Liver (tissue), 9 donors: ENCODE results near the gene ZSWIM8. TPM values are rescaled to one million over a fixed set of nuclear protein-coding genes. Genes with fewer than 3 reads are reported as not detected.

Source experiments
- DNase-seq: peaks from one replicate; pipeline ENCODE4 v3.0.0-alpha.2; 2017; ENCODE audit warnings: low spot score
- H3K27ac ChIP-seq, 2 donors: one replicate each; pipeline ENCODE4 v1.7.0; 2013; ENCODE audit warnings: inconsistent platforms in 2 of 2, low read length in 2 of 2, control low read depth in 1 of 2, low read depth in 1 of 2, mild to moderate bottlenecking in 1 of 2
- H3K27me3 ChIP-seq, 4 donors: one replicate each; pipeline versions ENCODE4 v1.6.1 to v1.7.0; 2013; ENCODE audit warnings: low read length in 3 of 4, inconsistent platforms in 1 of 4, mild to moderate bottlenecking in 1 of 4, moderate library complexity in 1 of 4; ENCODE audit not compliant: control insufficient read depth in 4 of 4, insufficient read depth in 4 of 4
- H3K36me3 ChIP-seq, 4 donors: one replicate each; pipeline versions ENCODE4 v1.6.1 to v1.7.0; 2013; ENCODE audit warnings: low read length in 3 of 4, mild to moderate bottlenecking in 3 of 4, low read depth in 1 of 4, moderate library complexity in 1 of 4; ENCODE audit not compliant: control insufficient read depth in 4 of 4, insufficient read depth in 3 of 4
- H3K4me1 ChIP-seq, 4 donors: one replicate each; pipeline versions ENCODE4 v1.6.1 to v1.7.0; 2013; ENCODE audit warnings: low read length in 3 of 4, mild to moderate bottlenecking in 3 of 4, moderate library complexity in 1 of 4; ENCODE audit not compliant: control insufficient read depth in 4 of 4, insufficient read depth in 4 of 4
- H3K4me3 ChIP-seq, 3 donors: one replicate each; pipeline versions ENCODE4 v1.6.1 to v1.7.0; 2013; ENCODE audit warnings: low read length in 3 of 3, control low read depth in 1 of 3, low read depth in 1 of 3, mild to moderate bottlenecking in 1 of 3
- H3K9ac ChIP-seq, 2 donors: one replicate each; pipeline ENCODE4 v1.7.0; 2013; ENCODE audit warnings: low read length in 2 of 2, mild to moderate bottlenecking in 2 of 2, moderate library complexity in 2 of 2, control low read depth in 1 of 2, low read depth in 1 of 2
- H3K9me3 ChIP-seq, 4 donors: one replicate each; pipeline versions ENCODE4 v1.6.1 to v1.7.0; 2013; ENCODE audit warnings: low read length in 3 of 4; ENCODE audit not compliant: control insufficient read depth in 4 of 4
- EGR1 ChIP-seq, 2 donors: IDR thresholded peaks; 2 replicates each; pipeline ENCODE4 v1.6.1; 2016 to 2018; ENCODE audit warnings: antibody characterized with exemption in 2 of 2, low read depth in 2 of 2
- FOXA1 ChIP-seq: IDR thresholded peaks from 2 replicates; pipeline ENCODE4 v1.6.1; 2016; ENCODE audit warnings: antibody characterized with exemption
- FOXA2 ChIP-seq: IDR thresholded peaks from 2 replicates; pipeline ENCODE4 v1.6.1; 2016; ENCODE audit warnings: antibody characterized with exemption
- GABPA ChIP-seq, 2 donors: IDR thresholded peaks in 1 of 2; conservative IDR thresholded peaks in 1 of 2; 2 replicates each; pipeline ENCODE4 v1.6.1; 2016; ENCODE audit warnings: antibody characterized with exemption in 2 of 2, mild to moderate bottlenecking in 1 of 2, moderate library complexity in 1 of 2
- HNF4A ChIP-seq, 2 donors: conservative IDR thresholded peaks; 2 replicates each; pipeline ENCODE4 v1.6.1; 2016; ENCODE audit warnings: antibody characterized with exemption in 2 of 2, mild to moderate bottlenecking in 2 of 2
- HNF4G ChIP-seq: IDR thresholded peaks from 2 replicates; pipeline ENCODE4 v1.6.1; 2016; ENCODE audit warnings: antibody characterized with exemption
- JUND ChIP-seq, 2 donors: IDR thresholded peaks; 2 replicates each; pipeline ENCODE4 v1.6.1; 2016; ENCODE audit warnings: antibody characterized with exemption in 2 of 2
- NR2F2 ChIP-seq: IDR thresholded peaks from 2 replicates; pipeline ENCODE4 v1.6.1; 2016; ENCODE audit warnings: antibody characterized with exemption
- RAD21 ChIP-seq, 2 donors: IDR thresholded peaks; 2 replicates each; pipeline ENCODE4 v1.6.1; 2016; ENCODE audit warnings: antibody characterized with exemption in 2 of 2, mild to moderate bottlenecking in 2 of 2
- RXRA ChIP-seq, 2 donors: IDR thresholded peaks; 2 replicates each; pipeline ENCODE4 v1.6.1; 2017 to 2018; ENCODE audit warnings: antibody characterized with exemption in 2 of 2, mild to moderate bottlenecking in 1 of 2
- SP1 ChIP-seq: IDR thresholded peaks from 2 replicates; pipeline ENCODE4 v1.6.1; 2018; ENCODE audit warnings: antibody characterized with exemption, mild to moderate bottlenecking
- TAF1 ChIP-seq: conservative IDR thresholded peaks from 2 replicates; pipeline ENCODE4 v1.6.1; 2016; ENCODE audit warnings: antibody characterized with exemption, mild to moderate bottlenecking
- YY1 ChIP-seq: IDR thresholded peaks from 2 replicates; pipeline ENCODE4 v1.6.1; 2016; ENCODE audit warnings: antibody characterized with exemption, mild to moderate bottlenecking
- WGBS: extraction: QIAGEN DNeasy Blood & Tissue Kit; methylation state at CpG from one replicate; pipeline ENCODE4 v1.1.7; 2013; 5-methylcytosine and 5-hydroxymethylcytosine counted together
- polyA plus RNA-seq, 2 donors: library from polyadenylated mRNA; stranded (reverse) in 1 of 2; unstranded in 1 of 2; fragments of 200-250 nt in 1 of 2; fragments of >200 nt in 1 of 2; fragmentation: Nextera tagmentation in 1 of 2; extraction: Ambion mirVana in 1 of 2; gene quantifications; one replicate each; pipeline versions ENCODE4 v1.2.1 to v1.2.3, GENCODE V29; 2013 to 2015
- total RNA-seq, 2 donors: library from RNA; depleted of rRNA; stranded (reverse); fragments of >200 nt; gene quantifications; one replicate each; pipeline ENCODE4 v1.2.3, GENCODE V29; 2014
- TF ChIP-seq, protein P1 (sequence below): IDR thresholded peaks from 2 replicates; pipeline ENCODE4 v1.6.1; 2016; ENCODE audit warnings: antibody characterized with exemption
- TF ChIP-seq, protein P2 (sequence below): IDR thresholded peaks from 2 replicates; pipeline ENCODE4 v1.6.1; 2016; ENCODE audit warnings: antibody characterized with exemption
- TF ChIP-seq, protein P3 (sequence below): fragments of 150-350 bp; IDR thresholded peaks from 2 replicates; pipeline ENCODE4 v1.5.1; 2017; ENCODE audit warnings: improper control_type of control experiment, low read depth, low read length; ENCODE audit not compliant: missing input control
- TF ChIP-seq, protein P4 (sequence below): IDR thresholded peaks from 2 replicates; pipeline ENCODE4 v1.6.1; 2016; ENCODE audit warnings: antibody characterized with exemption
- TF ChIP-seq, protein P5 (sequence below): IDR thresholded peaks from 2 replicates; pipeline ENCODE4 v1.6.1; 2016; ENCODE audit warnings: antibody characterized with exemption, mild to moderate bottlenecking
- donor health status: healthy.
- donor health status: healthy.
- donor health status: healthy.
- donor health status: healthy.
- donor health status: healthy.

Gene ZSWIM8
- total and polyA plus RNA-seq, 4 donors: 33.3 to 66.2 (median 44.4) TPM

DNA sequence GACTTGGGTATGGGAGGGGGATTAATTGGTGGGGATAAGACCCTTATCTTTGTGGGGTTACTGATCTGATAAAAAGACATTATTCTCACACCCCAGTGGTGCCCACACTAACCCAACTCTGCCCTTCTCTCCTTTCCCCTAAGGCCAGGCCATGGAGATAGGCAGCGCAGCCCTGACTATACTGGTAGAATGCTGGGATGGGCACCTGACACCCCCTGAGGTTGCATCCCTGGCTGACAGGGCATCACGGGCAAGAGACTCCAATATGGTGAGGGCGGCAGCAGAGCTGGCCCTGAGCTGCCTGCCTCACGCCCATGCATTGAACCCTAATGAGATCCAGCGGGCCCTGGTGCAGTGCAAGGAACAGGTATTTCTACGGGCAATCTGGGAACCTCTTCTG lies 12.7 kb downstream of the ZSWIM8 start:
- H3K4me3 ChIP-seq: no peak overlapping the region
- no peaks in the 10 kb centered on the region for H3K4me1 ChIP-seq
- no peak overlapping the region for H3K9ac ChIP-seq
- no peak for DNase-seq
- H3K9me3 ChIP-seq: no peaks in the 10 kb centered on the region
- no peaks in the 10 kb centered on the region for H3K27me3 ChIP-seq
- H3K36me3 ChIP-seq: peaks cover 18 to 95% (median 76%) of the 10 kb centered on the region in 4 donors
- 94% methylated on average over 6 of the region's 6 CpGs for WGBS
- TF ChIP-seq, protein P1, sequence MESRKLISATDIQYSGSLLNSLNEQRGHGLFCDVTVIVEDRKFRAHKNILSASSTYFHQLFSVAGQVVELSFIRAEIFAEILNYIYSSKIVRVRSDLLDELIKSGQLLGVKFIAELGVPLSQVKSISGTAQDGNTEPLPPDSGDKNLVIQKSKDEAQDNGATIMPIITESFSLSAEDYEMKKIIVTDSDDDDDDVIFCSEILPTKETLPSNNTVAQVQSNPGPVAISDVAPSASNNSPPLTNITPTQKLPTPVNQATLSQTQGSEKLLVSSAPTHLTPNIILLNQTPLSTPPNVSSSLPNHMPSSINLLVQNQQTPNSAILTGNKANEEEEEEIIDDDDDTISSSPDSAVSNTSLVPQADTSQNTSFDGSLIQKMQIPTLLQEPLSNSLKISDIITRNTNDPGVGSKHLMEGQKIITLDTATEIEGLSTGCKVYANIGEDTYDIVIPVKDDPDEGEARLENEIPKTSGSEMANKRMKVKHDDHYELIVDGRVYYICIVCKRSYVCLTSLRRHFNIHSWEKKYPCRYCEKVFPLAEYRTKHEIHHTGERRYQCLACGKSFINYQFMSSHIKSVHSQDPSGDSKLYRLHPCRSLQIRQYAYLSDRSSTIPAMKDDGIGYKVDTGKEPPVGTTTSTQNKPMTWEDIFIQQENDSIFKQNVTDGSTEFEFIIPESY: no peak
- no peak for TF ChIP-seq SP1
- TF ChIP-seq, protein P2, sequence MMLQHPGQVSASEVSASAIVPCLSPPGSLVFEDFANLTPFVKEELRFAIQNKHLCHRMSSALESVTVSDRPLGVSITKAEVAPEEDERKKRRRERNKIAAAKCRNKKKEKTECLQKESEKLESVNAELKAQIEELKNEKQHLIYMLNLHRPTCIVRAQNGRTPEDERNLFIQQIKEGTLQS: no peak
- no peak for TF ChIP-seq GABPA (IDR thresholded peaks at IDR 0.05 in 1 of 2, conservative IDR thresholded peaks at IDR 0.05 in 1 of 2)
- no peak for TF ChIP-seq JUND (IDR thresholded peaks at IDR 0.05)
- no peak for TF ChIP-seq FOXA1
- TF ChIP-seq, protein P3, sequence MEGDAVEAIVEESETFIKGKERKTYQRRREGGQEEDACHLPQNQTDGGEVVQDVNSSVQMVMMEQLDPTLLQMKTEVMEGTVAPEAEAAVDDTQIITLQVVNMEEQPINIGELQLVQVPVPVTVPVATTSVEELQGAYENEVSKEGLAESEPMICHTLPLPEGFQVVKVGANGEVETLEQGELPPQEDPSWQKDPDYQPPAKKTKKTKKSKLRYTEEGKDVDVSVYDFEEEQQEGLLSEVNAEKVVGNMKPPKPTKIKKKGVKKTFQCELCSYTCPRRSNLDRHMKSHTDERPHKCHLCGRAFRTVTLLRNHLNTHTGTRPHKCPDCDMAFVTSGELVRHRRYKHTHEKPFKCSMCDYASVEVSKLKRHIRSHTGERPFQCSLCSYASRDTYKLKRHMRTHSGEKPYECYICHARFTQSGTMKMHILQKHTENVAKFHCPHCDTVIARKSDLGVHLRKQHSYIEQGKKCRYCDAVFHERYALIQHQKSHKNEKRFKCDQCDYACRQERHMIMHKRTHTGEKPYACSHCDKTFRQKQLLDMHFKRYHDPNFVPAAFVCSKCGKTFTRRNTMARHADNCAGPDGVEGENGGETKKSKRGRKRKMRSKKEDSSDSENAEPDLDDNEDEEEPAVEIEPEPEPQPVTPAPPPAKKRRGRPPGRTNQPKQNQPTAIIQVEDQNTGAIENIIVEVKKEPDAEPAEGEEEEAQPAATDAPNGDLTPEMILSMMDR: no peak
- TF ChIP-seq HNF4A (conservative IDR thresholded peaks at IDR 0.05): no peak
- TF ChIP-seq NR2F2: no peak
- no peak for TF ChIP-seq RXRA (IDR thresholded peaks at IDR 0.05)
- no peak for TF ChIP-seq HNF4G
- no peak for TF ChIP-seq EGR1 (IDR thresholded peaks at IDR 0.05; ENCODE audit: low read depth in 2 of 2)
- TF ChIP-seq TAF1: no peak
- TF ChIP-seq, protein P4, sequence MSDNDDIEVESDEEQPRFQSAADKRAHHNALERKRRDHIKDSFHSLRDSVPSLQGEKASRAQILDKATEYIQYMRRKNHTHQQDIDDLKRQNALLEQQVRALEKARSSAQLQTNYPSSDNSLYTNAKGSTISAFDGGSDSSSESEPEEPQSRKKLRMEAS: no peak
- TF ChIP-seq, protein P5, sequence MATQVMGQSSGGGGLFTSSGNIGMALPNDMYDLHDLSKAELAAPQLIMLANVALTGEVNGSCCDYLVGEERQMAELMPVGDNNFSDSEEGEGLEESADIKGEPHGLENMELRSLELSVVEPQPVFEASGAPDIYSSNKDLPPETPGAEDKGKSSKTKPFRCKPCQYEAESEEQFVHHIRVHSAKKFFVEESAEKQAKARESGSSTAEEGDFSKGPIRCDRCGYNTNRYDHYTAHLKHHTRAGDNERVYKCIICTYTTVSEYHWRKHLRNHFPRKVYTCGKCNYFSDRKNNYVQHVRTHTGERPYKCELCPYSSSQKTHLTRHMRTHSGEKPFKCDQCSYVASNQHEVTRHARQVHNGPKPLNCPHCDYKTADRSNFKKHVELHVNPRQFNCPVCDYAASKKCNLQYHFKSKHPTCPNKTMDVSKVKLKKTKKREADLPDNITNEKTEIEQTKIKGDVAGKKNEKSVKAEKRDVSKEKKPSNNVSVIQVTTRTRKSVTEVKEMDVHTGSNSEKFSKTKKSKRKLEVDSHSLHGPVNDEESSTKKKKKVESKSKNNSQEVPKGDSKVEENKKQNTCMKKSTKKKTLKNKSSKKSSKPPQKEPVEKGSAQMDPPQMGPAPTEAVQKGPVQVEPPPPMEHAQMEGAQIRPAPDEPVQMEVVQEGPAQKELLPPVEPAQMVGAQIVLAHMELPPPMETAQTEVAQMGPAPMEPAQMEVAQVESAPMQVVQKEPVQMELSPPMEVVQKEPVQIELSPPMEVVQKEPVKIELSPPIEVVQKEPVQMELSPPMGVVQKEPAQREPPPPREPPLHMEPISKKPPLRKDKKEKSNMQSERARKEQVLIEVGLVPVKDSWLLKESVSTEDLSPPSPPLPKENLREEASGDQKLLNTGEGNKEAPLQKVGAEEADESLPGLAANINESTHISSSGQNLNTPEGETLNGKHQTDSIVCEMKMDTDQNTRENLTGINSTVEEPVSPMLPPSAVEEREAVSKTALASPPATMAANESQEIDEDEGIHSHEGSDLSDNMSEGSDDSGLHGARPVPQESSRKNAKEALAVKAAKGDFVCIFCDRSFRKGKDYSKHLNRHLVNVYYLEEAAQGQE: no peak
- TF ChIP-seq FOXA2: no peak
- TF ChIP-seq RAD21 (IDR thresholded peaks at IDR 0.05): no peak
- TF ChIP-seq YY1: no peak
- no peak overlapping the region for H3K27ac ChIP-seq
